Central memory CD4-positive, alpha-beta T cell (primary cell): Measurements from ENCODE around the gene LRIG3.
"Not testable (repeated sequence)": the region's sequence is repeated elsewhere in the genome, so short reads cannot be mapped to it uniquely, and the experiment has no call there.

Experiments
- DNase-seq: peaks from one replicate; pipeline ENCODE4 v3.0.0; 2022
- total RNA-seq, 3 experiments: gene quantifications; one replicate each; lab custom pipeline; 2026; lab: John Stamatoyannopoulos, UW

LRIG3 gene
- total RNA-seq, result 0 reads per million in 3 experiments

GRCh38 chr12:58920102-58920960 is at the start of gene LRIG3:
LRIG3 (minus strand) TSS chr12:58920504; CDS start chr12:58920235, 269 bp downstream.
- no peak for DNase-seq

- no peak for DNase-seq
Measured at GRCh38 chr12:58969237-58969636, 48.9 kb upstream of the LRIG3 start.

- DNase-seq, result no peak
Measured at GRCh38 chr12:58967561-58967960, 47.3 kb upstream of the LRIG3 start.

DNA sequence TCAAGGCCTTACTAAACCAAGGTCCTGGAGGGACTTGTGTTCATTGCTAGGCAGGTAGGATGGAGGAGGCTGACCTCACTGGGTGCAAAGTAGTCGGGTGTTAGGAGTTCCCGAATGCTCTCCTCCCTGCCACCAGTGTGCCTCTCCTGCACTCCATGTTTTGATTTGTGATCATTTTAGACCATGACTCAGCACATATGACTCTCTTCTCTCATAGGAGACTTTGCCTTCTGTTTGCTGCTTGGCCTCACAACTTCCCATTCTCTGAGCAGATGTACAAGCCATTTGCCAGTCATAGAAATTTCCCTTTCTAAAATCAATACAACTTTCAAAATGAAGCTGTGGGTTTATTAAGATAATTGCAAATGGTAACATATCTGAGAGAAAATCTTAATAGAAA is 46.6 kb upstream of the LRIG3 start:
- DNase-seq, result no peak

- no peak for DNase-seq
Measured at GRCh38 chr12:58965568-58965967, 45.3 kb upstream of the LRIG3 start.

GRCh38 chr12:58963844-58964243 is 43.5 kb upstream of the LRIG3 start:
- no peak for DNase-seq

DNA sequence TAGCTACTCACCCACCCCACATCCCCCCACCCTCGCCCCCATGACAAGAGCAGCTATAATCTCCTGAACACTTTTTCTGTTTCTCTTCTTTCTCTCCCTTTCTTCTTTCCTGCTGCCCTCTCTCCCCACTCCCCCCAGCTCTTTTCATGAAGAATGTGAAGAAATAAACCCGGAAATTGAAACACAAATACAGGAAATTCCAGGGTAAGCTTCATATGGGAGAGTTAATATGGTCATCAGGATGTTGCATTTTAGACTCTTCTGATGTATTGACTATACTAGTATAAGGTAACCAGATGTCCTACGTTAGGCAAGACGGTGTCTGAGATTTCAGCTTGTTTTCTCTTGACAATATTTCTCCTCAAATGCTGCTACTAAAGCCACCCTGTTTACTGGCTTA is 41.6 kb upstream of the LRIG3 start:
- DNase-seq, result no peak

DNA sequence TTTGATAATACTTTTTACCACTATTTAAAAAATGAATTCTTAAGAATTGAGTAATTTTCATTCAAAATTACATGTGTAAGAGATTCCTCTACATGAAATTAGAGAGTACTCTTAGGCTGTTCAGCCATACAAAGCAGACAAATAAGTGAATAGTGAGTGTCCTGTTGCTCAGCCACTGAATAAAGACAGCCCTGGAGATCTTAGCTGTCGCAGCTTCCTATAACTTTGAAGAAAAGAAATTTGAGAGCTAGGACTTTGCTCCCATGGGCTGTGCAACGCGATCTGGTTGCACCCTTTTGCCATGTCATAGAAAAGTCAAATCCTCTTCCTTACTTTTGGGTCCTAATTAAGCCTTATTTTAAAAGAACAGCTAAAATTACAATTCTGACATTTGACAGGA is 40.9 kb upstream of the LRIG3 start:
- DNase-seq, result no peak

DNA sequence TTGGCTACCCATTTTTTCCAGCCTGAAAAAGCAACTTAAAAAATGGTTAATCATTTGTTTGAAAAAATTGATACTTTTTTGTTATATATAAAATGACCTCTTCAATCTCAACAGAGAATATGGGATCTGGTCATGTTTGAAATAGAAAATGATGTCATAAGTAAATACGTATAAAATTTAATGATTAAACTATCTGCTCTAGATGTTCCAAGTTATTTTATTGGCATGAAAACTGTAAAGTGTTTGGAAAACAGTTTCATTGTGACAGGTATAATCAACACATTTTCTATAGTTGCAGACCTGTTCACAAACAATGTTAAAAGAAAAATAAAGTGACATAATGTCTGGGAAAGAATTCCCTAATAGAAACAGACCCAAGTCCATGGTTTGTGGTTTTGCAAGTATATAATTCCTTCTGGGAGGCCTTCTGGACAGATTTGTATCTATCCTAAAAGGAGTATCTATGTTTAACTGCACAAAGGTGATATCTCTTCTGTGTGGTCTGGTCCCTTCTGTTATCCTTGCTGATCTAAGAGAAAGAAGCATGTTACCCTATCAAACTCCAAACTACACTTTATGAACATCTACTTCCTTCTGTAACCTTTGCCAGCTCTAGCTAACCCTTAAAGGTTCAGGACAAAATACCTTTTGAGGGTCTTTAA is 39.5 kb upstream of the LRIG3 start:
- no peak for DNase-seq

GRCh38 chr12:58957298-58957697 is 37.0 kb upstream of the LRIG3 start:
- no peak for DNase-seq

- no peak for DNase-seq
Measured at GRCh38 chr12:58955849-58956248, 35.5 kb upstream of the LRIG3 start.

DNA sequence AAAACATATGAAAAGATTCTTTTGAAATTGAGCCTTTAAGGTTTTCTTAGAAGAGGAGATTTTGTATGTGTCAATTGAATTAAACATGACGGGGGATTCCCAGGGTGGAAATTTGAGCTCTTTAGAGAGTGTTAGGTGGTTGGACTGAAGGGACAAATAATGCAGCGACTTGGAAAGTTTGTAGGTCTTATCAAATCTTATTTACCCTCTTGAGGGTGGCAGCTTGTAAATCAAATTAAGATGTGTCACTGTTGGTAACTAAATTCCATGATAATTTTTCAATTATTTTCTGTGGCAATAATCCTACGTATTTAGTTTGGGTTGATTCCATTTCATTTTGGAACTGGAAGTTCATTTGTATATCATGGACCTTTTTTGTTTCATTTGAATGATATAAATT is 33.7 kb upstream of the LRIG3 start:
- no peak for DNase-seq

DNA sequence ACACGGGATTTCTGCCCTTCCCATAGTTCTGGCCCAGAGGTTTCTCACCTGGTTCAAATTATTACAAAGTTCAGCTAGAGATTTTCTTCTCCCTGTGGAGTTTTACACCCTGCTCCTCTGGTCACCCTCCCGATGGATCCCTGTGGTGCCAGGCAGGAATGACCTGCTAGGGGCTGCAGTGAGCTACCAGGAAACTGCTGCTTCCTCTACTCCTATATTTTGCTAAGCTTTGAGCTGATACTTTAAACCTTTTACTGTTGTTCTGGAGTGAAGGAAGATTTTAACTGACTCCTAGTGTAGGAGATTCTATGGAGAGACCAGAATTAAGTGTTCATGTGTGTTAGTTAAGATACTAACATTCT is 30.4 kb upstream of the LRIG3 start:
- DNase-seq, result no peak

- not testable (repeated sequence) for DNase-seq
Measured at GRCh38 chr12:58949954-58950738, 29.8 kb upstream of the LRIG3 start.

GRCh38 chr12:58943079-58943478 is 22.8 kb upstream of the LRIG3 start:
- no peak for DNase-seq

- no peak for DNase-seq
Measured at GRCh38 chr12:58942345-58942744, 22.0 kb upstream of the LRIG3 start.

GRCh38 chr12:58939399-58940100 is 19.2 kb upstream of the LRIG3 start:
- DNase-seq, result no peak

DNA sequence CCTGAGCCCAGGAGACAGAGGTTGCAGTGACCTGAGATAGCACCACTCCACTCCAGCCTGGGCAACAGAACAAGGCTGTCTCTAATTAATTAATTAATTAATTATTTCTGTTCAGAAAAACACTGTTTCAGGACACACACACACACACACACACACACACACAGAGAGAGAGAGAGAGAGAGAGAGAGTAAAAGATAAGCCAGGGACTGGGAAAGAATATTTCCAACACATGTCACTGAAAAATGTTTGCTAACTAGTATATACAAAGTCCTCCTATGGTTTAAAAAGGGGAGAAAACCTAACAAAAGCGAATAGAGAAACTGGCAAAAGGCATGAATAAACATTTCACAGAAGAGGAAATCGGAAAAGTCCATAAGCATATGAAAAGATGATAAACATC is 18.1 kb upstream of the LRIG3 start:
- no peak for DNase-seq

- DNase-seq, result no peak
Measured at GRCh38 chr12:58934528-58934927, 14.2 kb upstream of the LRIG3 start.

GRCh38 chr12:58932806-58933681 is 12.7 kb upstream of the LRIG3 start:
- no peak for DNase-seq

DNA sequence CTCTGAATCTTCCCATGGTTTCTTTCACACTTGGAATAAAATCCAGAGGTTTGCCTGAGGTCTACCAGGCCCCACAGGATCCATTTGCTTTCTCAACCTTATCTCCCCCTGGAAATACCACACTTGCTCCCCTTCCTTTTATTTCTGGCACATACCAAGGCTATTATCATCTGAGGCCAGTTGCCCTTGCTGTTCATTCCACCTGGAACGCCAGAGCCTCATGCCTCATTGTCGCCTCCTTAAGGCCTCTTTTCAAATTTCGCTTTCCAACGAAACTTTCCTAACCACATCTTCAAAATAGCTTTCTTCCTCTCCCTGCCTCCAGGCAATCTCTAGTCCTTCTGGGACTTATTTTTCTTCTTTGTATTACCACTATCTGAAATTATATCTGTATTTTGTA is 11.2 kb upstream of the LRIG3 start:
- no peak for DNase-seq
